ENCODE results near the gene DUOXA1. TPM values are rescaled to one million over a fixed set of nuclear protein-coding genes. Genes with fewer than 3 reads are reported as not detected.
A peak's percentile ranks its signal among the peaks of the same experiment; 100 is the strongest.

The DUOXA1 gene
- polyA plus RNA-seq, 1 donor (not counting 4 experiments of a cell fraction or from before 2014, with no cell fraction given), result 15.1 TPM

GRCh38 chr15:45128971-45129639, 574 bp downstream of the DUOXA1 start:
- Histone ChIP-seq H4K20me1 (ENCODE audit: control insufficient read depth, extremely low read depth, insufficient read depth, low read length) (no peaks in the 10 kb centered on the region), H3K27ac (ENCODE audit: control insufficient read depth, insufficient read depth, low read length) (no peak overlapping the region), H3K36me3 (ENCODE audit: control insufficient read depth in 2 of 2, extremely low read depth in 1 of 2, insufficient read depth in 2 of 2, low read length in 2 of 2) (peaks cover 0 to 2% of the 10 kb centered on the region in 2 experiments), H3K27me3 (ENCODE audit: control insufficient read depth, extremely low read depth, insufficient read depth, low read length) (no peaks in the 10 kb centered on the region), H3K79me2 (ENCODE audit: control insufficient read depth, insufficient read depth, low read length) (peaks cover 4% of the 10 kb centered on the region), H3K9me1 (ENCODE audit: control insufficient read depth, extremely low read depth, insufficient read depth, low read length) (no peaks in the 10 kb centered on the region), H3K9ac (ENCODE audit: control insufficient read depth, extremely low read depth, insufficient read depth, low read length) (peak overlapping the region; percentile 59), H3K4me1 (ENCODE audit: control insufficient read depth, extremely low read depth, insufficient read depth, low read length) (peaks cover 28% of the 10 kb centered on the region), H3K4me3 (ENCODE audit: control insufficient read depth in 2 of 3, extremely low read depth in 1 of 3, insufficient read depth in 2 of 3, low read depth in 1 of 3, low read length in 3 of 3) (peak overlapping the region; percentile 43 to 57 (median 52)), H3K4me2 (ENCODE audit: control insufficient read depth, extremely low read depth, insufficient read depth, low read depth, low read length) (peak overlapping the region; percentile 97), H3K9me3 (ENCODE audit: control insufficient read depth, low read depth, low read length) (no peaks in the 10 kb centered on the region), H2AFZ (ENCODE audit: control insufficient read depth, low read length) (peak overlapping the region; percentile 80)
- FAIRE-seq (no peak), DNase-seq (ENCODE audit: low read depth, low spot score) (no peak)
- dilution Hi-C loops (cut with MboI; ENCODE audit: extremely low pct_ligation_motif_present, low sequenced_read_pairs), result no loop called here
- TF ChIP-seq, protein P1, sequence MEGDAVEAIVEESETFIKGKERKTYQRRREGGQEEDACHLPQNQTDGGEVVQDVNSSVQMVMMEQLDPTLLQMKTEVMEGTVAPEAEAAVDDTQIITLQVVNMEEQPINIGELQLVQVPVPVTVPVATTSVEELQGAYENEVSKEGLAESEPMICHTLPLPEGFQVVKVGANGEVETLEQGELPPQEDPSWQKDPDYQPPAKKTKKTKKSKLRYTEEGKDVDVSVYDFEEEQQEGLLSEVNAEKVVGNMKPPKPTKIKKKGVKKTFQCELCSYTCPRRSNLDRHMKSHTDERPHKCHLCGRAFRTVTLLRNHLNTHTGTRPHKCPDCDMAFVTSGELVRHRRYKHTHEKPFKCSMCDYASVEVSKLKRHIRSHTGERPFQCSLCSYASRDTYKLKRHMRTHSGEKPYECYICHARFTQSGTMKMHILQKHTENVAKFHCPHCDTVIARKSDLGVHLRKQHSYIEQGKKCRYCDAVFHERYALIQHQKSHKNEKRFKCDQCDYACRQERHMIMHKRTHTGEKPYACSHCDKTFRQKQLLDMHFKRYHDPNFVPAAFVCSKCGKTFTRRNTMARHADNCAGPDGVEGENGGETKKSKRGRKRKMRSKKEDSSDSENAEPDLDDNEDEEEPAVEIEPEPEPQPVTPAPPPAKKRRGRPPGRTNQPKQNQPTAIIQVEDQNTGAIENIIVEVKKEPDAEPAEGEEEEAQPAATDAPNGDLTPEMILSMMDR (optimal IDR thresholded peaks at IDR 0.05 in 1 of 3, IDR thresholded peaks at IDR 0.05 in 1 of 3, conservative IDR thresholded peaks at IDR 0.05 in 1 of 3; ENCODE audit: extremely low read depth in 1 of 3, insufficient read depth in 2 of 3, low read length in 3 of 3), result no peak
- no peak for TF ChIP-seq EZH2 (IDR thresholded peaks at IDR 0.05; ENCODE audit: low read length)

GRCh38 chr15:45126535-45127158, 3.0 kb downstream of the DUOXA1 start:
- H3K4me1 ChIP-seq (ENCODE audit: control insufficient read depth, extremely low read depth, insufficient read depth, low read length), result peaks cover 17% of the 10 kb centered on the region
- H3K79me2 ChIP-seq (ENCODE audit: control insufficient read depth, insufficient read depth, low read length), result peaks cover 4% of the 10 kb centered on the region
- no peaks in the 10 kb centered on the region for H3K9me3 ChIP-seq (ENCODE audit: control insufficient read depth, low read depth, low read length)
- DNase-seq (ENCODE audit: low read depth, low spot score), result no peak
- no peak overlapping the region for H3K4me2 ChIP-seq (ENCODE audit: control insufficient read depth, extremely low read depth, insufficient read depth, low read depth, low read length)
- H3K4me3 ChIP-seq (ENCODE audit: control insufficient read depth in 2 of 3, extremely low read depth in 1 of 3, insufficient read depth in 2 of 3, low read depth in 1 of 3, low read length in 3 of 3), result no peak overlapping the region
- H3K9ac ChIP-seq (ENCODE audit: control insufficient read depth, extremely low read depth, insufficient read depth, low read length), result no peak overlapping the region
- H3K27me3 ChIP-seq (ENCODE audit: control insufficient read depth, extremely low read depth, insufficient read depth, low read length), result no peaks in the 10 kb centered on the region
- H3K36me3 ChIP-seq (ENCODE audit: control insufficient read depth in 2 of 2, extremely low read depth in 1 of 2, insufficient read depth in 2 of 2, low read length in 2 of 2), result no peaks in the 10 kb centered on the region
- H2AFZ ChIP-seq (ENCODE audit: control insufficient read depth, low read length), result no peak overlapping the region
- dilution Hi-C loops (cut with MboI; ENCODE audit: extremely low pct_ligation_motif_present, low sequenced_read_pairs), result no loop called here
- peak; percentile 63 for FAIRE-seq
- H3K9me1 ChIP-seq (ENCODE audit: control insufficient read depth, extremely low read depth, insufficient read depth, low read length), result no peaks in the 10 kb centered on the region
- TF ChIP-seq, protein P1 (optimal IDR thresholded peaks at IDR 0.05 in 1 of 3, IDR thresholded peaks at IDR 0.05 in 1 of 3, conservative IDR thresholded peaks at IDR 0.05 in 1 of 3; ENCODE audit: extremely low read depth in 1 of 3, insufficient read depth in 2 of 3, low read length in 3 of 3), result peak; percentile 68 to 79 (median 73)
- no peak for TF ChIP-seq EZH2 (IDR thresholded peaks at IDR 0.05; ENCODE audit: low read length)
- H3K27ac ChIP-seq (ENCODE audit: control insufficient read depth, insufficient read depth, low read length), result no peak overlapping the region
- peaks cover 3% of the 10 kb centered on the region for H4K20me1 ChIP-seq (ENCODE audit: control insufficient read depth, extremely low read depth, insufficient read depth, low read length)

Data from keratinocyte (primary cell).